Ectodermal cell (in vitro differentiated cells): ENCODE data around the gene EXOC6.

Experiments used
- H3K27ac ChIP-seq: 2 replicates; pipeline ENCODE4 v1.7.0; 2013; ENCODE audit warnings: mild to moderate bottlenecking, low read depth, low read length; ENCODE audit not compliant: insufficient read depth, poor library complexity, severe bottlenecking
- H3K27me3 ChIP-seq: 2 replicates; pipeline ENCODE4 v1.7.0; 2013; ENCODE audit warnings: mild to moderate bottlenecking, low read length; ENCODE audit not compliant: insufficient read depth, control insufficient read depth, poor library complexity, severe bottlenecking
- H3K36me3 ChIP-seq: one replicate; pipeline ENCODE4 v1.7.0; 2013; ENCODE audit warnings: low read length; ENCODE audit not compliant: control insufficient read depth, insufficient read depth
- H3K4me1 ChIP-seq: one replicate; pipeline ENCODE4 v1.7.0; 2013; ENCODE audit warnings: low read length; ENCODE audit not compliant: control insufficient read depth, insufficient read depth
- H3K4me3 ChIP-seq: 2 replicates; pipeline ENCODE4 v1.7.0; 2013; ENCODE audit warnings: low read depth, low read length, control low read depth; ENCODE audit not compliant: insufficient read depth
- H3K9me3 ChIP-seq: 2 replicates; pipeline ENCODE4 v1.7.0; 2013; ENCODE audit warnings: mild to moderate bottlenecking, low read length, moderate library complexity; ENCODE audit not compliant: control insufficient read depth
- WGBS, 2 experiments: methylation state at CpG; one replicate each; pipeline ENCODE4 v1.1.7; 2013; ENCODE audit warnings: missing lambda C conversion rate in 2 of 2; 5-methylcytosine and 5-hydroxymethylcytosine counted together

The EXOC6 gene

GRCh38 chr10:93074597-93075368 is 226.5 kb downstream of the EXOC6 start:
- Histone ChIP-seq H3K4me1 (peaks cover 10% of the 10 kb centered on the region), H3K27ac (no peak overlapping the region), H3K9me3 (no peaks in the 10 kb centered on the region), H3K27me3 (peaks cover 77% of the 10 kb centered on the region), H3K36me3 (no peaks in the 10 kb centered on the region), H3K4me3 (peak overlapping the region; percentile 56)
- WGBS, 2 experiments: 1% methylated on average over 67 of the region's 67 CpGs

GRCh38 chr10:93075369-93076221 is 227.3 kb downstream of the EXOC6 start:
- 6 to 10% methylated on average over 25 of the region's 25 CpGs for WGBS, 2 experiments
- peak overlapping the region; percentile 56 for H3K4me3 ChIP-seq
- no peak overlapping the region for H3K27ac ChIP-seq
- no peaks in the 10 kb centered on the region for H3K9me3 ChIP-seq
- peaks cover 10% of the 10 kb centered on the region for H3K4me1 ChIP-seq
- peaks cover 69% of the 10 kb centered on the region for H3K27me3 ChIP-seq
- no peaks in the 10 kb centered on the region for H3K36me3 ChIP-seq

- H3K4me1 ChIP-seq: peaks cover 5% of the 10 kb centered on the region
- 54 to 57% methylated on average over 2 of the region's 2 CpGs for WGBS, 2 experiments
- peak overlapping the region; percentile 56 for H3K4me3 ChIP-seq
- H3K27me3 ChIP-seq: peaks cover 56% of the 10 kb centered on the region
- no peaks in the 10 kb centered on the region for H3K9me3 ChIP-seq
- no peak overlapping the region for H3K27ac ChIP-seq
- no peaks in the 10 kb centered on the region for H3K36me3 ChIP-seq
Observed at GRCh38 chr10:93076871-93077270, 228.6 kb downstream of the EXOC6 start.

GRCh38 chr10:93077860-93078337 is 229.6 kb downstream of the EXOC6 start:
- no peak overlapping the region for H3K4me3 ChIP-seq
- WGBS, 2 experiments: 92 to 93% methylated on average over 5 of the region's 5 CpGs

GRCh38 chr10:93079663-93080349 is 231.5 kb downstream of the EXOC6 start:
- no peak overlapping the region for H3K4me3 ChIP-seq
- H3K4me1 ChIP-seq: peaks cover 4% of the 10 kb centered on the region
- H3K27me3 ChIP-seq: peaks cover 27% of the 10 kb centered on the region
- no peaks in the 10 kb centered on the region for H3K36me3 ChIP-seq
- WGBS, 2 experiments: 76 to 80% methylated on average over 9 of the region's 9 CpGs
- no peaks in the 10 kb centered on the region for H3K9me3 ChIP-seq
- H3K27ac ChIP-seq: no peak overlapping the region

More at GRCh38 chr10:93077860-93078337, 229.6 kb downstream of the EXOC6 start:
- H3K36me3 ChIP-seq: no peaks in the 10 kb centered on the region
- no peaks in the 10 kb centered on the region for H3K9me3 ChIP-seq
- peaks cover 4% of the 10 kb centered on the region for H3K4me1 ChIP-seq
- H3K27me3 ChIP-seq: peaks cover 46% of the 10 kb centered on the region
- H3K27ac ChIP-seq: no peak overlapping the region

GRCh38 chr10:93080350-93081046 is 232.2 kb downstream of the EXOC6 start:
- H3K4me3 ChIP-seq: no peak overlapping the region
- H3K27me3 ChIP-seq: peaks cover 20% of the 10 kb centered on the region
- H3K36me3 ChIP-seq: no peaks in the 10 kb centered on the region
- no peak overlapping the region for H3K27ac ChIP-seq
- H3K4me1 ChIP-seq: peaks cover 4% of the 10 kb centered on the region
- 68% methylated on average over 22 of the region's 22 CpGs for WGBS, 2 experiments
- no peaks in the 10 kb centered on the region for H3K9me3 ChIP-seq

- no peaks in the 10 kb centered on the region for H3K9me3 ChIP-seq
- WGBS, 2 experiments: 88 to 90% methylated on average over 3 of the region's 3 CpGs
- no peak overlapping the region for H3K4me3 ChIP-seq
- no peaks in the 10 kb centered on the region for H3K36me3 ChIP-seq
- H3K27me3 ChIP-seq: peaks cover 12% of the 10 kb centered on the region
- peaks cover 4% of the 10 kb centered on the region for H3K4me1 ChIP-seq
- H3K27ac ChIP-seq: no peak overlapping the region
Observed at GRCh38 chr10:93081318-93081717, 233.0 kb downstream of the EXOC6 start.

- peaks cover 6% of the 10 kb centered on the region for H3K27me3 ChIP-seq
- 84 to 88% methylated on average over 10 of the region's 10 CpGs for WGBS, 2 experiments
Observed at GRCh38 chr10:93081834-93082233, 233.5 kb downstream of the EXOC6 start.

GRCh38 chr10:93083743-93084539 is 235.6 kb downstream of the EXOC6 start:
- 87 to 88% methylated on average over 7 of the region's 7 CpGs for WGBS, 2 experiments
- no peaks in the 10 kb centered on the region for H3K27me3 ChIP-seq
- no peak overlapping the region for H3K27ac ChIP-seq
- no peak overlapping the region for H3K4me3 ChIP-seq
- no peaks in the 10 kb centered on the region for H3K9me3 ChIP-seq
- no peaks in the 10 kb centered on the region for H3K36me3 ChIP-seq
- peaks cover 4% of the 10 kb centered on the region for H3K4me1 ChIP-seq

More at GRCh38 chr10:93081834-93082233, 233.5 kb downstream of the EXOC6 start:
- Histone ChIP-seq H3K4me1 (peaks cover 4% of the 10 kb centered on the region), H3K27ac (no peak overlapping the region), H3K36me3 (no peaks in the 10 kb centered on the region), H3K4me3 (no peak overlapping the region), H3K9me3 (no peaks in the 10 kb centered on the region)
